Measurements from ENCODE around the gene KDM1B. TPM values are rescaled to one million over a fixed set of nuclear protein-coding genes. Genes with fewer than 3 reads are reported as not detected.

The KDM1B gene
- total and polyA plus RNA-seq, 9 of the 15 experiments (the other 6 are each of a cell fraction or from before 2014, with no cell fraction given): 1.4 to 58.9 (median 36.3) TPM

GRCh38 chr6:18186540-18187250, 31.5 kb downstream of the KDM1B start:
- Histone ChIP-seq H2AFZ (ENCODE audit: low read depth, low read length) (no peak overlapping the region), H3K4me3 (no peak overlapping the region), H3K9ac (ENCODE audit: insufficient read depth in 1 of 2, low read depth in 2 of 2, low read length in 2 of 2) (no peak overlapping the region), H3K4me1 (replicated peaks in 1 of 2; ENCODE audit: control insufficient read depth in 2 of 2, insufficient read depth in 2 of 2, low read length in 2 of 2) (peaks cover 0 to 3% of the 10 kb centered on the region in 2 experiments; a peak in 1 of 5 replicates), H3K36me3 (ENCODE audit: control insufficient read depth, insufficient read depth, low read length) (peaks cover 43% of the 10 kb centered on the region; the same call in 2 of the 3 replicates), H3K27ac (ENCODE audit: extremely low read depth, low read depth, low read length) (no peak overlapping the region; the same call in 2 of the 3 replicates), H3K9me3 (replicated peaks; ENCODE audit: control insufficient read depth, insufficient read depth, low read depth, low read length) (no peaks in the 10 kb centered on the region), H3K4me2 (ENCODE audit: insufficient read depth, low read length) (no peak overlapping the region), H3K27me3 (ENCODE audit: control insufficient read depth in 2 of 2, insufficient read depth in 2 of 2, low read length in 2 of 2) (no peaks in the 10 kb centered on the region), H3K9me1 (ENCODE audit: control insufficient read depth, insufficient read depth, low read length) (no peaks in the 10 kb centered on the region), H3K79me2 (ENCODE audit: control insufficient read depth, insufficient read depth, low read length) (no peaks in the 10 kb centered on the region), H4K20me1 (replicated peaks; ENCODE audit: control insufficient read depth, insufficient read depth, low read length) (no peaks in the 10 kb centered on the region)
- intact Hi-C loops (cut with micrococcal nuclease) (no loop called here), in situ Hi-C loops (cut with MboI) (no loop called here)
- no peak for ATAC-seq
- no TSS peak for BruUV-seq (replicated peaks)
- no peak for FAIRE-seq
- TF ChIP-seq C11orf30 (IDR thresholded peaks at IDR 0.05; ENCODE audit: low read depth) (no peak), MAZ (CRISPR knock-in tag; conservative IDR thresholded peaks at IDR 0.05 in 1 of 2, IDR thresholded peaks at IDR 0.05 in 1 of 2) (no peak), FOSL1 (tag; conservative IDR thresholded peaks at IDR 0.05) (no peak), RBM39 (optimal IDR thresholded peaks at IDR 0.05; ENCODE audit: low read depth, low read length) (no peak), NFRKB (IDR thresholded peaks at IDR 0.05; ENCODE audit: low read depth) (no peak), TCF7L2 (IDR thresholded peaks at IDR 0.05; ENCODE audit: low read depth, low read length) (no peak), KAT7 (CRISPR knock-in tag; IDR thresholded peaks at IDR 0.05; ENCODE audit: borderline replicate concordance) (no peak), CGGBP1 (CRISPR knock-in tag; IDR thresholded peaks at IDR 0.05) (no peak), ARID1B (IDR thresholded peaks at IDR 0.05) (no peak), ZNF174 (CRISPR knock-in tag; IDR thresholded peaks at IDR 0.05) (no peak), LARP7 (IDR thresholded peaks at IDR 0.05) (no peak), FOXK1 (CRISPR knock-in tag; IDR thresholded peaks at IDR 0.05; ENCODE audit: borderline replicate concordance) (no peak), SNRNP70 (optimal IDR thresholded peaks at IDR 0.05; ENCODE audit: low read depth, low read length) (no peak), POU5F1 (IDR thresholded peaks at IDR 0.05; ENCODE audit: borderline replicate concordance, low read depth, low read length, partially characterized antibody) (no peak), STAG1 (CRISPR knock-in tag; IDR thresholded peaks at IDR 0.05; ENCODE audit: borderline replicate concordance) (no peak), ETV1 (tag; conservative IDR thresholded peaks at IDR 0.05; ENCODE audit: low read depth) (no peak), FOS (IDR thresholded peaks at IDR 0.05; ENCODE audit: extremely low read depth, insufficient read length) (no peak)
- TF ChIP-seq, protein P1, sequence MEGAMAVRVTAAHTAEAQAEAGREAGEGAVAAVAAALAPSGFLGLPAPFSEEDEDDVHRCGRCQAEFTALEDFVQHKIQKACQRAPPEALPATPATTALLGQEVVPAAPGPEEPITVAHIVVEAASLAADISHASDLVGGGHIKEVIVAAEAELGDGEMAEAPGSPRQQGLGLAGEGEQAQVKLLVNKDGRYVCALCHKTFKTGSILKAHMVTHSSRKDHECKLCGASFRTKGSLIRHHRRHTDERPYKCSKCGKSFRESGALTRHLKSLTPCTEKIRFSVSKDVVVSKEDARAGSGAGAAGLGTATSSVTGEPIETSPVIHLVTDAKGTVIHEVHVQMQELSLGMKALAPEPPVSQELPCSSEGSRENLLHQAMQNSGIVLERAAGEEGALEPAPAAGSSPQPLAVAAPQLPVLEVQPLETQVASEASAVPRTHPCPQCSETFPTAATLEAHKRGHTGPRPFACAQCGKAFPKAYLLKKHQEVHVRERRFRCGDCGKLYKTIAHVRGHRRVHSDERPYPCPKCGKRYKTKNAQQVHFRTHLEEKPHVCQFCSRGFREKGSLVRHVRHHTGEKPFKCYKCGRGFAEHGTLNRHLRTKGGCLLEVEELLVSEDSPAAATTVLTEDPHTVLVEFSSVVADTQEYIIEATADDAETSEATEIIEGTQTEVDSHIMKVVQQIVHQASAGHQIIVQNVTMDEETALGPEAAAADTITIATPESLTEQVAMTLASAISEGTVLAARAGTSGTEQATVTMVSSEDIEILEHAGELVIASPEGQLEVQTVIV (CRISPR knock-in tag; IDR thresholded peaks at IDR 0.05; ENCODE audit: borderline replicate concordance): no peak
- TF ChIP-seq, protein P2, sequence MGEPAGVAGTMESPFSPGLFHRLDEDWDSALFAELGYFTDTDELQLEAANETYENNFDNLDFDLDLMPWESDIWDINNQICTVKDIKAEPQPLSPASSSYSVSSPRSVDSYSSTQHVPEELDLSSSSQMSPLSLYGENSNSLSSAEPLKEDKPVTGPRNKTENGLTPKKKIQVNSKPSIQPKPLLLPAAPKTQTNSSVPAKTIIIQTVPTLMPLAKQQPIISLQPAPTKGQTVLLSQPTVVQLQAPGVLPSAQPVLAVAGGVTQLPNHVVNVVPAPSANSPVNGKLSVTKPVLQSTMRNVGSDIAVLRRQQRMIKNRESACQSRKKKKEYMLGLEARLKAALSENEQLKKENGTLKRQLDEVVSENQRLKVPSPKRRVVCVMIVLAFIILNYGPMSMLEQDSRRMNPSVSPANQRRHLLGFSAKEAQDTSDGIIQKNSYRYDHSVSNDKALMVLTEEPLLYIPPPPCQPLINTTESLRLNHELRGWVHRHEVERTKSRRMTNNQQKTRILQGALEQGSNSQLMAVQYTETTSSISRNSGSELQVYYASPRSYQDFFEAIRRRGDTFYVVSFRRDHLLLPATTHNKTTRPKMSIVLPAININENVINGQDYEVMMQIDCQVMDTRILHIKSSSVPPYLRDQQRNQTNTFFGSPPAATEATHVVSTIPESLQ (CRISPR knock-in tag; IDR thresholded peaks at IDR 0.05): no peak
- no peak for DNase-seq (ENCODE audit: extremely low read depth in 1 of 4, low spot score in 3 of 4)
- 81% methylated on average over 4 of the region's 4 CpGs for WGBS (ENCODE audit: insufficient coverage, low coverage, missing lambda C conversion rate)
- CTCF ChIA-PET (ENCODE audit: low intra/inter-chr PET ratio): no interaction called here
- POLR2A ChIA-PET: interaction anchor here (0.5 to 0.8 kb wide), 2 partner anchors 15 to 336 kb away, joined by 3 to 6 read pairs; no protein-coding TSS in a partner anchor

All from K562 (cell line).